NCI-H748 (cell line): ENCODE measurements around the gene QPCTL.
"Not testable (repeated sequence)": the region's sequence is repeated elsewhere in the genome, so short reads cannot be mapped to it uniquely, and the experiment has no call there.

Experiments used
- DNase-seq: peaks from one replicate; lab custom pipeline; 2025; ENCODE audit not compliant: unreplicated experiment; lab: John Stamatoyannopoulos, UW

The QPCTL gene

GRCh38 chr19:45674946-45675345, 17.5 kb upstream of the QPCTL start:
- peak; percentile 38 for DNase-seq

GRCh38 chr19:45676851-45677263, 15.6 kb upstream of the QPCTL start:
- peak; percentile 76 for DNase-seq

GRCh38 chr19:45677351-45678230, 14.9 kb upstream of the QPCTL start:
- DNase-seq, result peak; percentile 98

- DNase-seq, result peak; percentile 87
Observed at GRCh38 chr19:45681391-45682015, 11.0 kb upstream of the QPCTL start.

GRCh38 chr19:45682117-45682516, 10.3 kb upstream of the QPCTL start:
- no peak for DNase-seq

GRCh38 chr19:45682908-45683307, 9.6 kb upstream of the QPCTL start:
- no peak for DNase-seq

- not testable (repeated sequence) for DNase-seq
Observed at GRCh38 chr19:45685045-45685444, 7.4 kb upstream of the QPCTL start.

GRCh38 chr19:45687599-45687998, 4.9 kb upstream of the QPCTL start:
- no peak for DNase-seq

- DNase-seq, result peak; percentile 97
Observed at GRCh38 chr19:45691516-45692186, 815 bp upstream of the QPCTL start, which contains the start of gene SNRPD2. TSS of gene SNRPD2 (minus strand) at chr19:45691953. CDS start at chr19:45691888, 65 bp downstream.

GRCh38 chr19:45693106-45693788, 781 bp downstream of the QPCTL start:
- peak; percentile 81 for DNase-seq

GRCh38 chr19:45701676-45702075, 9.2 kb downstream of the QPCTL start:
- DNase-seq, result no peak

GRCh38 chr19:45705115-45705514, 12.6 kb downstream of the QPCTL start:
- DNase-seq, result no peak

GRCh38 chr19:45705710-45706415, 13.4 kb downstream of the QPCTL start:
- DNase-seq, result no peak

- no peak for DNase-seq
Observed at GRCh38 chr19:45710356-45711130, 18.1 kb downstream of the QPCTL start.

- DNase-seq, result no peak
Observed at GRCh38 chr19:45711851-45712698, 19.6 kb downstream of the QPCTL start.

GRCh38 chr19:45712699-45713067, 20.2 kb downstream of the QPCTL start:
- DNase-seq, result no peak

- DNase-seq, result no peak
Observed at GRCh38 chr19:45713141-45713540, 20.7 kb downstream of the QPCTL start.

- DNase-seq, result no peak
Observed at GRCh38 chr19:45715139-45715538, 22.7 kb downstream of the QPCTL start.
